Lower leg skin (tissue), 3 donors: Measurements from ENCODE around the gene DUSP5.

ENCODE experiments used
- POLR2A ChIP-seq, 2 donors: fragments of 450-650 bp; IDR thresholded peaks; one replicate each; pipeline ENCODE4 v1.6.1; 2016 to 2017; ENCODE audit warnings: antibody characterized with exemption in 2 of 2, mild to moderate bottlenecking in 1 of 2, moderate library complexity in 1 of 2
- TF ChIP-seq, protein P1 (sequence below), 3 donors: fragments of 450-650 bp; IDR thresholded peaks; one replicate each; pipeline ENCODE4 v1.5.1; 2016; ENCODE audit warnings: antibody characterized with exemption in 3 of 3, mild to moderate bottlenecking in 3 of 3, moderate library complexity in 2 of 3

DNA sequence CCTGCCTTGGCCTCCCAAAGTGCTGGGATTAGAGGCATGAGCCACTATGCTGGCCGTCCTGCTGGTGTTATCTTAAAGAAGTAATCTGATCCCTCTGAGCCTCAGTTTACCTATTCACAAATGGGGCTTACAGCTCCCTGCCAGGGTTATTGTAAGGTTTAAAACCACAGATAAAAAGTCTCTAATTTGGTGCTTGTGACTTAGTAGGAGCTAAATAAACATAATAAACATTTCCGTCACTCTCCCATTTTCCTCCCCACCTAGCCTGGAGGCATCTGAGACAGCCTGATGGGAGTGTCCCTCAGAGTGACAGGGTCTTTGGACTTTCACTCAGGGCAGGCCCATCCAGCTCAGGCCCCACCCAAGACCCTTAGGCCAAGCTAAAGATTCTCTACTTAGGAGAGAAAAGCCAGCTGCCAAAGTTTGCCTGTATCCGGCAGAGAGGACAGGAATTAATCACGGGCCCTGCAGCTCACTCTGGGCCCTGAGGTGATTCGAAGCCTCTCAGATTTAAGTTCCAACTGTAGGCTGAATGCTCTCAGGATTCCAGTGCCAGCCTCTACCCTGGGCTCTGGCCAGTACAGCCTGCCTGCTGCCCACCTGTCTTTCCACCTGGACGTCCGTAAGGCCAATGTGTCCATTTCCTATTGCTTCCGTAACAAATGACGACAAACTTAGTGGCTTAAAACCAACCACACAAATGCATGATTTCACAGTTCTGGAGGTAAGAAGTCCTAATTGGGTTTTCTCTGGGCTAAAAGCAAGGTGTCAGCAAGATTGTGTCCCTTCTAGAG lies 21.8 kb upstream of the DUSP5 start:
- no peak for TF ChIP-seq POLR2A (IDR thresholded peaks at IDR 0.05)
- TF ChIP-seq, protein P1, sequence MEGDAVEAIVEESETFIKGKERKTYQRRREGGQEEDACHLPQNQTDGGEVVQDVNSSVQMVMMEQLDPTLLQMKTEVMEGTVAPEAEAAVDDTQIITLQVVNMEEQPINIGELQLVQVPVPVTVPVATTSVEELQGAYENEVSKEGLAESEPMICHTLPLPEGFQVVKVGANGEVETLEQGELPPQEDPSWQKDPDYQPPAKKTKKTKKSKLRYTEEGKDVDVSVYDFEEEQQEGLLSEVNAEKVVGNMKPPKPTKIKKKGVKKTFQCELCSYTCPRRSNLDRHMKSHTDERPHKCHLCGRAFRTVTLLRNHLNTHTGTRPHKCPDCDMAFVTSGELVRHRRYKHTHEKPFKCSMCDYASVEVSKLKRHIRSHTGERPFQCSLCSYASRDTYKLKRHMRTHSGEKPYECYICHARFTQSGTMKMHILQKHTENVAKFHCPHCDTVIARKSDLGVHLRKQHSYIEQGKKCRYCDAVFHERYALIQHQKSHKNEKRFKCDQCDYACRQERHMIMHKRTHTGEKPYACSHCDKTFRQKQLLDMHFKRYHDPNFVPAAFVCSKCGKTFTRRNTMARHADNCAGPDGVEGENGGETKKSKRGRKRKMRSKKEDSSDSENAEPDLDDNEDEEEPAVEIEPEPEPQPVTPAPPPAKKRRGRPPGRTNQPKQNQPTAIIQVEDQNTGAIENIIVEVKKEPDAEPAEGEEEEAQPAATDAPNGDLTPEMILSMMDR (IDR thresholded peaks at IDR 0.05) = no peak
